ELR (cell line): Measurements from ENCODE around the gene DENND4C.
"Not testable (repeated sequence)": the region's sequence is repeated elsewhere in the genome, so short reads cannot be mapped to it uniquely, and the experiment has no call there.

Experiments
- DNase-seq: peaks from one replicate; pipeline ENCODE4 v3.0.0-alpha.2; 2015; ENCODE audit warnings: low read depth

Gene DENND4C

GRCh38 chr9:19375538-19375937 is 145.0 kb downstream of the DENND4C start:
- DNase-seq, result peak; percentile 66

GRCh38 chr9:19376931-19377330 is 146.4 kb downstream of the DENND4C start:
- peak; percentile 4 for DNase-seq

DNA sequence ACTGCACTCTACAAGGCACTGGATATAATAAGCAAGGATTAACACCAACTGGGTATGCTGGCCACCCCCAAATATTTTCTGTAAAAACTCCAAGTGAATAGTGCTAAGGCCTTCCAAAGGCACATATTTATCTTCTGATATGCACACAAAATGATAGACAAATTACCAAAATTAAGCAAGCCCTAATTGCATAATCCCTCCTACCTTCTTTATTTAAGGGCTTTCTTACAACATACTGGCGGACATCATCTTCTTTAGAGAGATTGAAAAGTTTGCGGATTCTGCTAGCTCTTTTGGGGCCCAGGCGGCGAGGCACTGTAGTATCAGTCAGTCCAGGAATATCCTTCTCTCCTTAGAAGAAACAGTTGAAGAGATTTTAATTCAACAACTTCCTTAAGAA is 147.7 kb downstream of the DENND4C start:
- peak; percentile 11 for DNase-seq

DNA sequence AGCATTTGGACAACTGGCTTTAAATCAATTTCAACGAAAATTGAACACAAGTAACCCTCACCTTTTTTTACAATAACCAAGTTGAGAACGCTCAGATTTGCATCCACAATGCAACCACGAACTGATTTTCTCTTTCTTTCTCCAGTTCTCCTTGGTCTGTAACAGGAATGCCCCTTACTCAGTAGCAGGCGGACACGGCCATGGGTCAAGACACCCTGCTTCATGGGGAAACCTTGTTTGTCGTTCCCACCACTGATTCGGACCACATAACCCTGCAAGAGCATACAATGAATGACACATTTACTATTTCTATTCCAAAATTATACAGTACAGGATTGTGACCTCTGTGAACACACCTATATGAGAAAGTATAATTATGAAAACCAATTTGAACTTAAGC is 148.2 kb downstream of the DENND4C start:
- DNase-seq, result peak; percentile 21

DNA sequence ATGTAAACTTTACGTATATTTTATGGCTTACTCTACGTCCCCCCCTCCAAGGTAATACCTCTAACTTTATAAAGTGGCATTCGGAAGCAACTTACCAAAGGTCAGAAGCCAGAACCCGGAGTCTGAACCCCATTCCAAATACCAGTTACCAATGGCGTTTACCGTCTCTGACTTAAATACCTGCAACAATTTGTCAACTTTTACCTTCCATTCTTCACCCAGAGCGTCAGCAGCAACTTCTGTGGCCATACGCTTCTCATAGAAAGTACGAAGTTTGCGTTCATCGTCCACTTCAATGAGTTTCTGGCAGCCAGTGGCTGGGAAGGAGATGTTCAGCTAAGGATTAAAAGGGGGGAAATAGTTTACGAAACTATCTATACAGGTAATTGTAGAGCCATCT is 148.8 kb downstream of the DENND4C start:
- peak; percentile 3 for DNase-seq

DNA sequence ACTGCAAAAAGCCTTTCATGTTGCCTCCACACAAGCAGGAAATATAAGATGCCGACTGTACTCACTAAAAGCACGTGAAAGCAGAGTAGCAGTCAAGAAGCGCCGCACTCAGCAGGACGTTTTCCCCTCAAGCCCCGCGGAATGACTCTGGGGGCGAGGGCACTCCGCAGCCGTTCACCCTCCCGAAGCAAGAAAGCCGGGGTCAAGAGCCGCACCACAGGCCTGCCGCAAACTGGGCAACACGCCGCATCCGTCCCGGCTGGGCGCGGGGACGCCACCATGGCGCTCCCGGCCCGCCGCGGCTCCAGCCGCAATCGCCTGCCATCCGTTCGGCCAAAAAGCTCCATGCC is 149.2 kb downstream of the DENND4C start:
- peak; percentile 43 for DNase-seq

- DNase-seq, result peak; percentile 16
These were observed 150.3 kb downstream of the DENND4C start for GRCh38 chr9:19380826-19381075.

GRCh38 chr9:19381656-19382055 is 151.2 kb downstream of the DENND4C start:
- peak; percentile 47 for DNase-seq

GRCh38 chr9:19385212-19385611 is 154.7 kb downstream of the DENND4C start:
- not testable (repeated sequence) for DNase-seq

DNA sequence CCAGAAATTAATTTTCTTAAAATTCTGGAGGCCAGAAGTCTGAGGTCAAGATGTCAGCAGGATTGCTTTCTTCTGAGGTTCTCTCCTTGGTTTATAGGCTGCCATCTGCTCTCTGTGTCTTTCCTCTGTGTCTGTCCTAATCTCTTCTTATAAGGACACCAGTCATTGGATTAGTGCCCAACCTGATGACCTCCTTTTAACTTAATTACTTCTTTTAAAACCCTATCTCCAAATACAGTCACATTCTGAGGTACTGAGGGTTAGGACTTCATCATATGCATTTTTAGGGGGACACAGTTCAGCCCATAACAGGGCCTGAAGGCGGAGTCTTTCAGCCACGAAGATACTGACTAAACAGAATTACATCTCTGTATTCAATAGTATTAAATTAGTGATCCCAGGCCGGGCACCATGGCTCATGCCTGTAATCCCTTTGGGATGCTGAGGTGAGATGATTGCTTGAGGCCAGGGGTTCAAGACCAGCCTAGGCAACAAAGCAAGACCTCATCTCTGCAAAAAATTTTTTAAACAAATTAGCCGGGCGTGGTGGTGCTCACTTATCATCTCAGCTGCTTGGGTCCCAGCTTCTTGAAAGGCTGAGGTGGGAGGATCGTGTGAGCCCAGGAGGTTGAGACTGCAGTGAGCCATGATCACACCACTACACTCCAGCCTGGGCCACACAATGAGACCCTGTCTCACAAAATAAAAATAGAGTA is 155.5 kb downstream of the DENND4C start:
- no peak for DNase-seq

- DNase-seq, result no peak
These were observed 156.1 kb downstream of the DENND4C start for GRCh38 chr9:19386502-19387044.

DNA sequence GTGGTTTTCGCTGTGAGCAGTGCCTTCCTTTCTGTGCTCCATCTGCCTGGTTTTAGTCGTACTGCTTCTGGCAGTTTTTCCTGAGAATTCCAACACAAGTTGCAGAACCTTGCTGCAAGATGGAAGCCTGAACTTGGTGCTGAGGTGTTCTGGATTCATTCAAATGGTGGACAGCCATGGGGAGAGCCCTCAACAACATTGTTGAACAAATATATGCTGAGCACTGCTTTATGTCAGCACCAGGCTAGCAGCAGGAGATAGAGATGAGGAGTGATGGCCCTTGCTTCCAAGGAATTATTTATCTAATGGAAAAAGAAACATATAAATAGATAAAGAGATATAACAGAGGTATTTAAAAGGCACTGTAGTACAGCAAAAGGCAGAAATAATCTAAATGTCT is 156.8 kb downstream of the DENND4C start:
- DNase-seq, result no peak

DNA sequence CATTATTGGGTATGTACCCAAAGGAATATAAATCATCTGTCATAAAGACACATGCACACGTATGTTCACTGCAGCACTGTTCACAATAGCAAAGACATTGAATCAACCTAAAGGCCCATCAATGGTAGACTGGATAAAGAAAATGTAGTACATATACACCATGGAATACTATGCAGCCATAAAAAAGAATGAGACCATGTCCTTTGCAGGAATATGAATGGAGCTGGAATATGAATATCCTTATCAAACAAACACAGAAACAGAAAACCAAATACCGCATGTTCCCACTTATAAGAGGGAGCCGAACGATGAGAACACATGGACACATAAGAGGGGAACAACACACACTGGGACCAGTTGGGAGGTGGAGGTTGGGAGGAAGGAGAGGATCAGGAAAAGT is 159.0 kb downstream of the DENND4C start:
- not testable (repeated sequence) for DNase-seq

- DNase-seq, result no peak
These were observed 167.4 kb downstream of the DENND4C start for GRCh38 chr9:19397845-19398244.

GRCh38 chr9:19403231-19403630 is 172.7 kb downstream of the DENND4C start:
- not testable (repeated sequence) for DNase-seq

DNA sequence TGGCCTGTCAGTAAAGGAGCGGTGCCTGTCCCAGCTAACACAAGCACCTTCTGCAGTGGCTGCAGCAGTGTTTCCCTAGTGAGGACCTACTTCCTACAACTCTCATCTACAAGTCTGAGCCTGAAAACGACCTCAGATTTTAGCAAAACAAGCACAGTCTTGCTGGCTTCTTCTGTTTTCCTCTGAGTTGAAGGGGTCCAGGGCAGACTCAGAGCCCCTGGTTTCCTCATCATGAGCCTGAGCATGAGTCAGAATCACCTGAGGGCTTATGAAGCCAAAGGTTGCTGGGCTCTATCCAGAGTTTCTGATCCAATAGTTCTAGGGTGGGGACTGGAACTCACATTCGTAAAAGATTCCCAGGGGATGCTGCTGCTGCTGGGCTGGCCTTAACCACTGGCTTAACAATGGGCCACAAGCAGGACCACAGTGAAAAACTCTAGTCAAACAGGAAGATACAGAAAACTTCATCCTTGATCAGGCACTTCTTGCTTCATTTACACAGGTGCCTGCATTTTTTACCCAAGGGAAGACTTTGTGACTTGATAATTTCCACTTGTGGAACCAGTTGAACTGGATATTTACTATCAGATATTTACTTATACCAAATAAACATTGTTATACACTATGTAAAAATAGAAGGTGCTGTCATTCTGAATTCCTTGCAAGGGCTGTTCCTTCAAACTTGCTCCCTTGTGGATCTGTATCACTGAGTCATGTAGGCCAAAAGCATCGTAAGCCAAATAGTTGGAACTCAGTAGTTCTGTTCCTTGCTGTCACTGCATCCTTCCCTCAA is 174.0 kb downstream of the DENND4C start:
- no peak for DNase-seq

DNA sequence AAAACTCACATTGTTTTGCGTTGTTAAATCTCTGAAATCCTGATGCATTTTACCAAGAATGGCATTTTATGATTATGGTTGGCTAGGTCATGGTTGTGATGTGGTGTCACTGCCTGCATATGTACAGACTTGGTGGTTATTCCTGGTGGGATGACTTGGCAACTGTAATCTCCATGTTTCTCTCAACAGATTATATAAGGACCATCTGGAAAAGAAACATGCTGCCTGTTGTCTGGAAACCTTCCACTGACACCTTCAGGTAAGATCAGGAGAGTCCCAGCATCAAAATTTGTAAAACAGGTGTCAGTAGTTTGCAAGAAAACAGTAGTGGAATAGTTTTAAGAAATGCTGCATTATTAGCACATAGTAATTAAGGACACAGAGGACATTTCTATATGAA is 175.3 kb downstream of the DENND4C start:
- no peak for DNase-seq

DNA sequence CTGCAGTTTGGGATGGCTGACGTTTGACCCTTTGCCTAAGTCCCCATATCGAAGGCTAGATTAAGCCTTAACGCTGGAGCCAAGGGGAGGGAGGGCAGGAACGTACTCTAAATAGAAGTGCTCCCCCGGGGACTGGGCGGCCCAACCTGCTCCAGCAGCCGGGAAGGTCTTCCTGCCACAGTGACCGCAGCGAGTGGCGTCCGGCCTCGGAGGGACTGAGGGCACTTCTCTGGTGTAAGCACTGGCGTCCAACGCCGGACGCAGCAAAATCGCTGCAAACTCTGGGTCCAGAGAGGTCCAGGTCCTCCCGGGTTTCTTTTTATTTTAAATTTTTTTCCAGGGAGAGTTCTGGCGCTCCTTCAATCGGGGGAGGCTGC is 177.8 kb downstream of the DENND4C start:
- no peak for DNase-seq

- peak; percentile 95 for DNase-seq
These were observed 178.4 kb downstream of the DENND4C start, which contains the start of gene ACER2 for GRCh38 chr9:19408693-19409400. TSS of gene ACER2 (plus strand) at chr9:19409009. CDS start at chr9:19409085, 76 bp downstream.

GRCh38 chr9:19409401-19410194 is 179.1 kb downstream of the DENND4C start:
- peak; percentile 47 for DNase-seq

DNA sequence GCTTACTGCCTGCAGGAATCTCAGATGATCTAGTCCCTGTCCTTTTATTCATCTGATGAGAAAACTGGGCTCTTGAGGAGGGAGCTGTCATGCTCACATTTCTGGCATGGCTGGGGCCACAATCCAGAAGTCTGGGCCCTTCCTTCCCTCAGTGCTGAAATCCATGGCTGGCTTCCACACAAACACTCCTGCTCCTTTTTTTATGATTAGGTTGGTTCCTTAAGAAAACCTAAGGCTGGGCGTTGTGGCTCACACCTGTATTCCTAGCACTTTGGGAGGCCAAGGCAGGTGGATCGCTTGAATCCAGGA is 179.7 kb downstream of the DENND4C start:
- DNase-seq, result no peak

DNA sequence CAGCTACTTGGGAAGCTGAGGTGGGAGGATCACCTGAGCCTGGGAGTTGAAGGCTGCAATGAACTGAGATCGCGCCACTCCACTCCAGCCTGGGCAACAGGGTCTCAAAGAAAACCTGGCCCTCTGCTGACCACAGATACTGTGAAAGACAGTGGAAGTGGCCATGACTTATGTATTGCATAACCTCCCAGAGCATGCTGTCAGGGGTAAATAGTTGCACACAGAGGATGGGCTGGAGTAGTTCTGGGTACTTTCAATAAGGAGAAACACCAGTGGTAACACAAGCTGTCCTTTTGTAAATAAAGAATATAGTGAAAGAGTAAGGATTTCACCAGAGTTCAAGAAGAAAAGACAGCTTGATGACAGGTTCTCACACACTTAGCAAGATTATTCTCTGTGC is 180.1 kb downstream of the DENND4C start:
- no peak for DNase-seq
